ENCODE measurements around the gene ADGRL3.

ADGRL3 gene

GRCh38 chr4:61245069-61245714, 45.1 kb downstream of the ADGRL3 start:
- TF ChIP-seq EZH2phosphoT487 (conservative IDR thresholded peaks at IDR 0.05; ENCODE audit: low read length) = no peak
- TF ChIP-seq CTCF (IDR thresholded peaks at IDR 0.05; ENCODE audit: insufficient read depth, low read length, poor library complexity, severe bottlenecking) = no peak
- Histone ChIP-seq H3K27ac (ENCODE audit: low read depth, low read length) (no peak overlapping the region), H3K9me2 (replicated peaks; ENCODE audit: insufficient read depth, low read length) (no peaks in the 10 kb centered on the region), H3K79me2 (ENCODE audit: insufficient read depth, low read length) (no peaks in the 10 kb centered on the region), H3K9me3 (ENCODE audit: insufficient read depth, low read length) (no peaks in the 10 kb centered on the region), H2AFZ (ENCODE audit: low read depth, low read length, severe bottlenecking) (no peak overlapping the region), H4K20me1 (ENCODE audit: low read depth, low read length) (no peaks in the 10 kb centered on the region), H3K27me3 (ENCODE audit: low read length) (no peaks in the 10 kb centered on the region), H3K4me2 (ENCODE audit: low read depth, low read length, poor library complexity, severe bottlenecking) (no peak overlapping the region), H3K36me3 (ENCODE audit: low read length) (no peaks in the 10 kb centered on the region), H3K9ac (ENCODE audit: low read length) (no peak overlapping the region), H3F3A (ENCODE audit: insufficient read depth) (no peaks in the 10 kb centered on the region), H3K4me3 (ENCODE audit: insufficient read depth, low read length, poor library complexity, severe bottlenecking) (no peak overlapping the region)

- H3K27me3 ChIP-seq (ENCODE audit: low read length) = no peaks in the 10 kb centered on the region
- H3K36me3 ChIP-seq (ENCODE audit: low read length) = no peaks in the 10 kb centered on the region
Observed at GRCh38 chr4:61246034-61246433, 45.9 kb downstream of the ADGRL3 start.

GRCh38 chr4:61248705-61249104, 48.6 kb downstream of the ADGRL3 start:
- Histone ChIP-seq H3K9me2 (replicated peaks; ENCODE audit: insufficient read depth, low read length) (no peaks in the 10 kb centered on the region), H3K79me2 (ENCODE audit: insufficient read depth, low read length) (no peaks in the 10 kb centered on the region), H3K4me3 (ENCODE audit: insufficient read depth, low read length, poor library complexity, severe bottlenecking) (no peak overlapping the region), H3K27ac (ENCODE audit: low read depth, low read length) (no peak overlapping the region), H3K9ac (ENCODE audit: low read length) (no peak overlapping the region), H2AFZ (ENCODE audit: low read depth, low read length, severe bottlenecking) (peak overlapping the region; percentile 19), H3K27me3 (ENCODE audit: low read length) (no peaks in the 10 kb centered on the region), H3F3A (ENCODE audit: insufficient read depth) (no peaks in the 10 kb centered on the region), H3K36me3 (ENCODE audit: low read length) (no peaks in the 10 kb centered on the region), H4K20me1 (ENCODE audit: low read depth, low read length) (no peaks in the 10 kb centered on the region), H3K9me3 (ENCODE audit: insufficient read depth, low read length) (no peaks in the 10 kb centered on the region), H3K4me2 (ENCODE audit: low read depth, low read length, poor library complexity, severe bottlenecking) (no peak overlapping the region)
- TF ChIP-seq CTCF (IDR thresholded peaks at IDR 0.05; ENCODE audit: insufficient read depth, low read length, poor library complexity, severe bottlenecking) = no peak
- no peak for TF ChIP-seq EZH2phosphoT487 (conservative IDR thresholded peaks at IDR 0.05; ENCODE audit: low read length)

More at GRCh38 chr4:61246034-61246433, 45.9 kb downstream of the ADGRL3 start:
- no peaks in the 10 kb centered on the region for H3K79me2 ChIP-seq (ENCODE audit: insufficient read depth, low read length)
- no peaks in the 10 kb centered on the region for H3F3A ChIP-seq (ENCODE audit: insufficient read depth)
- H3K9me2 ChIP-seq (replicated peaks; ENCODE audit: insufficient read depth, low read length) = no peaks in the 10 kb centered on the region
- no peak overlapping the region for H3K9ac ChIP-seq (ENCODE audit: low read length)
- H3K9me3 ChIP-seq (ENCODE audit: insufficient read depth, low read length) = no peaks in the 10 kb centered on the region
- H3K4me2 ChIP-seq (ENCODE audit: low read depth, low read length, poor library complexity, severe bottlenecking) = no peak overlapping the region
- no peak overlapping the region for H3K4me3 ChIP-seq (ENCODE audit: insufficient read depth, low read length, poor library complexity, severe bottlenecking)
- TF ChIP-seq CTCF (IDR thresholded peaks at IDR 0.05; ENCODE audit: insufficient read depth, low read length, poor library complexity, severe bottlenecking) (no peak), EZH2phosphoT487 (conservative IDR thresholded peaks at IDR 0.05; ENCODE audit: low read length) (no peak)
- no peak overlapping the region for H3K27ac ChIP-seq (ENCODE audit: low read depth, low read length)
- no peak overlapping the region for H2AFZ ChIP-seq (ENCODE audit: low read depth, low read length, severe bottlenecking)
- H4K20me1 ChIP-seq (ENCODE audit: low read depth, low read length) = no peaks in the 10 kb centered on the region
